ENCODE data around the gene NRXN2.

DNA sequence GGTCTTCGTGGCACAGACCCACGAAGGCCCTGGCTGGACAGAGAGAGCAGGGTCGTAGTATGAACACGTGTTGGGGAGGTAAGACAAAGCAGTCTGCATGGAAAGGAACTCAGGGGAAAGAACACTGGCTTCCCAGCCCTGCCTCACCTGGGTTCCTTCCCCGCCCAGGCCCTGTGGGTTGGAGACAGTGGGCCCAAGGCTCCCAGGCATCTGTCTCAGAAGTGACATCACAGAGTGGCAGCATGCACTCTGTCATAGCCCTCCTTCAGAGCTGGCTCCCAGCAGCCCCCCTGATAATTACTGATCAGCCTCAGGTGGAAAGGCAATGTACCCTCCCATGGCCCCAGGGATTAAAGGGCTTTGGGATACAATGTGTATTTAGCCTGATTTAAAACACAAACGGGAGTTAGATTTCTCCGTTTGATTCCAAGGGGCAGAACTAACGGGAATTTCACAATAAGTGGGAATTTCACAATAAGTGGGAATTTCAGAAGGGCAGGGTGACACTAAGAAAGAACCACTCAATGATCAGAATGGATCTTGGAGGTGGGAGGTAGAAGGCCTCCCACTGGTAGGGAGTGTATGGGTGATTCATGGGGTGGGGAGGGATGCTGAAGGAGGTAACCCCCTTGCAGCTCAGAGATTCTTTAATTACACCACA lies 66.9 kb downstream of the NRXN2 start:
- TF ChIP-seq, protein P1, sequence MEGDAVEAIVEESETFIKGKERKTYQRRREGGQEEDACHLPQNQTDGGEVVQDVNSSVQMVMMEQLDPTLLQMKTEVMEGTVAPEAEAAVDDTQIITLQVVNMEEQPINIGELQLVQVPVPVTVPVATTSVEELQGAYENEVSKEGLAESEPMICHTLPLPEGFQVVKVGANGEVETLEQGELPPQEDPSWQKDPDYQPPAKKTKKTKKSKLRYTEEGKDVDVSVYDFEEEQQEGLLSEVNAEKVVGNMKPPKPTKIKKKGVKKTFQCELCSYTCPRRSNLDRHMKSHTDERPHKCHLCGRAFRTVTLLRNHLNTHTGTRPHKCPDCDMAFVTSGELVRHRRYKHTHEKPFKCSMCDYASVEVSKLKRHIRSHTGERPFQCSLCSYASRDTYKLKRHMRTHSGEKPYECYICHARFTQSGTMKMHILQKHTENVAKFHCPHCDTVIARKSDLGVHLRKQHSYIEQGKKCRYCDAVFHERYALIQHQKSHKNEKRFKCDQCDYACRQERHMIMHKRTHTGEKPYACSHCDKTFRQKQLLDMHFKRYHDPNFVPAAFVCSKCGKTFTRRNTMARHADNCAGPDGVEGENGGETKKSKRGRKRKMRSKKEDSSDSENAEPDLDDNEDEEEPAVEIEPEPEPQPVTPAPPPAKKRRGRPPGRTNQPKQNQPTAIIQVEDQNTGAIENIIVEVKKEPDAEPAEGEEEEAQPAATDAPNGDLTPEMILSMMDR (IDR thresholded peaks at IDR 0.05), result no peak
- no peak for TF ChIP-seq EZH2 (IDR thresholded peaks at IDR 0.05)
